ENCODE results near the gene KRT80. TPM values are rescaled to one million over a fixed set of nuclear protein-coding genes. Genes with fewer than 3 reads are reported as not detected.

Gene KRT80
- total RNA-seq, 5 donors from 2014 or later (not counting 1 experiment from before 2014, with no cell fraction given), result 0.09 to 0.12 TPM; not detected in 3

DNA sequence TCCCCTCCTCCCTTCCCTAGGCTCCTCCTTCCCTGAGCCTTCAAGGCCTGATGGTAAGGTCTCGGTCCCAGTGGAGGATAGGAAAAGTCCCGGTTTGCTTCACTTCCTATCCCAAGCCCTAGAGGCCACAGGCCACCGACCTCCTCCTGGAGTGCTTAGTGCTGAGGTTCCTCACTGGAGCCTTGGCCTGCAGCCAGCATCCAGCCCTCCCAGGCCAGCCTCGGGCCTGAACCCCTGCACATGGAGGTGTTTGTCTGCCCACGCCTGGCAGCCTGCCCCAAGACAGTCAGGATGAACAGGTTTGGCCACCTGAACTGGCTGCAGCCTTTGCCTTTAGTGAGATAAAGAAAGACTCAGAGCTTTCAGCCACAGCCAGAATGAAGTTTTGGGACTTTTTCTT is 25.4 kb upstream of the KRT80 start:
- peaks cover 0 to 7% (median 0%) of the 10 kb centered on the region in 3 donors for H3K4me1 Mint-ChIP-seq
- CTCF ChIA-PET, result no interaction called here
- Histone ChIP-seq H3K27ac (ENCODE audit: low read length) (no peak overlapping the region), H3K36me3 (ENCODE audit: control insufficient read depth in 2 of 2, extremely low read depth in 1 of 2, insufficient read depth in 1 of 2, low read length in 1 of 2) (no peaks in the 10 kb centered on the region), H3K27me3 (replicated peaks in 1 of 2; ENCODE audit: control insufficient read depth in 2 of 2, extremely low read depth in 1 of 2, insufficient read depth in 2 of 2, low read length in 1 of 2) (peaks cover 10 to 41% of the 10 kb centered on the region in 2 experiments), H3K9me3 (no peaks in the 10 kb centered on the region), H3K4me3 (ENCODE audit: control insufficient read depth in 1 of 2, extremely low read depth in 1 of 2, low read length in 1 of 2) (no peak overlapping the region), H3K4me1 (ENCODE audit: control insufficient read depth in 1 of 2, extremely low read depth in 1 of 2, insufficient read depth in 2 of 2, low read length in 2 of 2) (no peaks in the 10 kb centered on the region)
- 40% methylated on average over 2 of the region's 5 CpGs for WGBS (ENCODE audit: insufficient coverage)
- no peaks in the 10 kb centered on the region for H3K36me3 Mint-ChIP-seq
- H3K27me3 Mint-ChIP-seq, result peaks cover 29 to 38% of the 10 kb centered on the region in 2 donors
- H3K9me3 Mint-ChIP-seq, result no peaks in the 10 kb centered on the region
- DNase-seq (no peak), ATAC-seq (replicated peaks in 1 of 4) (no peak)
- no peak overlapping the region for H3K27ac Mint-ChIP-seq
- no peak overlapping the region for H3K4me3 Mint-ChIP-seq
- POLR2A ChIA-PET, result no interaction called here

DNA sequence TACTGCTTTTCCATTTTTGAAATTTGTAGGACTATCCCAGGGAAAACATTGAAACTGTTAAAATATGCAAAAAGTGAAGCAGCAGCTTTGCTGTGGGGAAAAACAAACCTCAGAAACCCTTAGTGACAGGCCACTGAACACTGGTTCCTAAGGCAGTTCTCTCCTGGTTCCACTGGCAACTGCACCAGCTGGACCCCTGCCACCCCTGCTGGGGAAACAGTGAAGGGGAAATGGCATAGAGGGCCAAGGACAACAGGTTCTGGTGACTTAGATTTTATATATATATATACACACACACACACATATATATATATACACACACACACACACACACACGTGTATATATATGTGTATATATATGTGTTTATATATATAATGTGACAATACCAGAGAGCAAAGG is 25.0 kb upstream of the KRT80 start:
- Mint-ChIP-seq H3K4me1 (peaks cover 0 to 7% (median 0%) of the 10 kb centered on the region in 3 donors), H3K27ac (no peak overlapping the region), H3K4me3 (no peak overlapping the region), H3K27me3 (peaks cover 29 to 38% of the 10 kb centered on the region in 2 donors), H3K9me3 (no peaks in the 10 kb centered on the region), H3K36me3 (no peaks in the 10 kb centered on the region)
- WGBS (ENCODE audit: insufficient coverage), result no CpG with 5 or more reads among the region's 1 CpG
- Histone ChIP-seq H3K9me3 (no peaks in the 10 kb centered on the region), H3K27ac (ENCODE audit: low read length) (no peak overlapping the region), H3K4me3 (ENCODE audit: control insufficient read depth in 1 of 2, extremely low read depth in 1 of 2, low read length in 1 of 2) (no peak overlapping the region), H3K4me1 (ENCODE audit: control insufficient read depth in 1 of 2, extremely low read depth in 1 of 2, insufficient read depth in 2 of 2, low read length in 2 of 2) (no peaks in the 10 kb centered on the region), H3K27me3 (replicated peaks in 1 of 2; ENCODE audit: control insufficient read depth in 2 of 2, extremely low read depth in 1 of 2, insufficient read depth in 2 of 2, low read length in 1 of 2) (peaks cover 8 to 37% of the 10 kb centered on the region in 2 experiments), H3K36me3 (ENCODE audit: control insufficient read depth in 2 of 2, extremely low read depth in 1 of 2, insufficient read depth in 1 of 2, low read length in 1 of 2) (no peaks in the 10 kb centered on the region)
- CTCF ChIA-PET, result no interaction called here
- DNase-seq, result no peak
- POLR2A ChIA-PET, result no interaction called here
- ATAC-seq (replicated peaks in 1 of 4), result no peak

DNA sequence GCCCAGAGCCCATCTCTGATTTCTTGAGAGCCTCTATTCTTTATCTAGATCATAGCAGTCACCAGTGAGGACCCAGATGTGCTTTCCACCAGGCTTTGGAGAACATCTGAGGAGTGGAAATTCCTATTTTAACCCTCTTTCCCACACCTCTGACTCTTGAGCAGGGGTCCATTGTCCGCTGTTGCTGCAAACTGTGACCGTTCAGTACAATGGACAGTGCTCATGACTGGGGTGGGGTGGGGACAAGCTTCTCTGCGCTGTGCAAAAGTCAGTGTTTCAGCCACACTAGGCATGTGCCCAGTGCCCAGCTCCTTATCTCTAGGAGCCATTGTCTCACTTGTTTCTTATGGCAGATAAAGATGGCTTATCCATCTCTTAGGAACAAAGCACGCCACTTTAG is 24.3 kb upstream of the KRT80 start:
- Histone ChIP-seq H3K27ac (ENCODE audit: low read length) (no peak overlapping the region), H3K27me3 (replicated peaks in 1 of 2; ENCODE audit: control insufficient read depth in 2 of 2, extremely low read depth in 1 of 2, insufficient read depth in 2 of 2, low read length in 1 of 2) (peaks cover 2 to 39% of the 10 kb centered on the region in 2 experiments), H3K4me3 (ENCODE audit: control insufficient read depth in 1 of 2, extremely low read depth in 1 of 2, low read length in 1 of 2) (no peak overlapping the region), H3K36me3 (ENCODE audit: control insufficient read depth in 2 of 2, extremely low read depth in 1 of 2, insufficient read depth in 1 of 2, low read length in 1 of 2) (no peaks in the 10 kb centered on the region), H3K9me3 (no peaks in the 10 kb centered on the region), H3K4me1 (ENCODE audit: control insufficient read depth in 1 of 2, extremely low read depth in 1 of 2, insufficient read depth in 2 of 2, low read length in 2 of 2) (no peaks in the 10 kb centered on the region)
- POLR2A ChIA-PET, result no interaction called here
- 83% methylated on average over 3 of the region's 4 CpGs for WGBS (ENCODE audit: insufficient coverage)
- H3K27ac Mint-ChIP-seq, result no peak overlapping the region
- DNase-seq, result no peak
- no peak overlapping the region for H3K4me3 Mint-ChIP-seq
- no peaks in the 10 kb centered on the region for H3K9me3 Mint-ChIP-seq
- no peak for ATAC-seq (replicated peaks in 1 of 4)
- no peaks in the 10 kb centered on the region for H3K36me3 Mint-ChIP-seq
- H3K27me3 Mint-ChIP-seq, result peaks cover 25 to 35% of the 10 kb centered on the region in 2 donors
- H3K4me1 Mint-ChIP-seq, result peaks cover 0 to 7% (median 0%) of the 10 kb centered on the region in 3 donors
- CTCF ChIA-PET, result no interaction called here

DNA sequence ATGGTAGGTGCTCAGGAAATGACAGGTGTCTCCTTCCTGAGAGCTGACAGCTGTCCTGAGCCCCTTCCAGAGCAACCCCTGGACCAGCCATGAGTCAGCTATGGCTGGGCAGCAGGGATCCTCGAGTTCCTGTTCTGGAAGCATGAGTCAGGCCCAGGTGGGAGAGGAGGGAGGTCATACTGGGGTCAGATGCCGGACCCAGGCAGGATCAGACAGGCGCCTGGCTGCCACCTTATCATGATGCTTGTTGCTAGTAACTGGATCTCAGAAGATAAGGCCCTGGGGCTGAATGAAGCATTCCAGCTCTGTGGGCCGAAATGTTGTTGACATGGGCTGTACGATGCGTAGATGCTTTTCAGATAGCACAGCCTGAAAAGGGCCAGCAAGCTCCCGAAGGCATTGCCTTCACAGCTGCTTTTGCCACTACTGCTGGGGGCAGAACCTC is 23.8 kb upstream of the KRT80 start:
- H3K9me3 Mint-ChIP-seq, result no peaks in the 10 kb centered on the region
- H3K4me1 ChIP-seq (ENCODE audit: control insufficient read depth in 1 of 2, extremely low read depth in 1 of 2, insufficient read depth in 2 of 2, low read length in 2 of 2), result no peaks in the 10 kb centered on the region
- no peak overlapping the region for H3K4me3 Mint-ChIP-seq
- CTCF ChIA-PET, result no interaction called here
- H3K9me3 ChIP-seq, result no peaks in the 10 kb centered on the region
- H3K4me3 ChIP-seq (ENCODE audit: control insufficient read depth in 1 of 2, extremely low read depth in 1 of 2, low read length in 1 of 2), result no peak overlapping the region
- H3K36me3 Mint-ChIP-seq, result no peaks in the 10 kb centered on the region
- DNase-seq (no peak), ATAC-seq (replicated peaks in 1 of 4) (no peak)
- H3K27ac Mint-ChIP-seq, result no peak overlapping the region
- POLR2A ChIA-PET, result no interaction called here
- peaks cover 0 to 43% of the 10 kb centered on the region in 2 experiments for H3K27me3 ChIP-seq (replicated peaks in 1 of 2; ENCODE audit: control insufficient read depth in 2 of 2, extremely low read depth in 1 of 2, insufficient read depth in 2 of 2, low read length in 1 of 2)
- 77% methylated on average over 7 of the region's 7 CpGs for WGBS (ENCODE audit: insufficient coverage)
- peaks cover 23 to 30% of the 10 kb centered on the region in 2 donors for H3K27me3 Mint-ChIP-seq
- no peak overlapping the region for H3K27ac ChIP-seq (ENCODE audit: low read length)
- peaks cover 0 to 7% (median 0%) of the 10 kb centered on the region in 3 donors for H3K4me1 Mint-ChIP-seq
- no peaks in the 10 kb centered on the region for H3K36me3 ChIP-seq (ENCODE audit: control insufficient read depth in 2 of 2, extremely low read depth in 1 of 2, insufficient read depth in 1 of 2, low read length in 1 of 2)

DNA sequence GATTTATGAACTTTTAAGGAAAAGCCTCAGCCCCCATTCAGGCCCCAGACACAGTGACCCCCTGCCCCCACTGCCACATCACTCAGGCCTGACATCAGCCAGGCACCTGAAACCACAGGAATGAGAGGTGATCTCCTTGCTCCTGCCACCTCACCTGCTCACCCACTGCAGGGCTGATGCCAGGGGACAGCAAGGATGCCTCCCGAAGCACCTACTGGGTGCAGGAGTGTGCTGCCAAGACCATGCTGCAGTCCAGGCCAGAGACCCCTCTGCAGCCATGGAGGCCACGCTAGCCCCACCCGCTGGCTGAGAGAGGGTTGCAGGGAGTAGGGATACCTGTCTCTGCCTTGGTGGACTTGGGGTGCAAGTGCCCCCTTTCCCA is 22.6 kb upstream of the KRT80 start:
- Mint-ChIP-seq H3K4me3 (no peak overlapping the region), H3K27ac (no peak overlapping the region), H3K36me3 (no peaks in the 10 kb centered on the region), H3K9me3 (no peaks in the 10 kb centered on the region), H3K4me1 (peaks cover 0 to 7% (median 0%) of the 10 kb centered on the region in 3 donors), H3K27me3 (peaks cover 23 to 24% of the 10 kb centered on the region in 2 donors)
- H3K9me3 ChIP-seq, result no peaks in the 10 kb centered on the region
- no peaks in the 10 kb centered on the region for H3K4me1 ChIP-seq (ENCODE audit: control insufficient read depth in 1 of 2, extremely low read depth in 1 of 2, insufficient read depth in 2 of 2, low read length in 2 of 2)
- H3K4me3 ChIP-seq (ENCODE audit: control insufficient read depth in 1 of 2, extremely low read depth in 1 of 2, low read length in 1 of 2), result no peak overlapping the region
- H3K36me3 ChIP-seq (ENCODE audit: control insufficient read depth in 2 of 2, extremely low read depth in 1 of 2, insufficient read depth in 1 of 2, low read length in 1 of 2), result no peaks in the 10 kb centered on the region
- ATAC-seq (replicated peaks in 1 of 4), result no peak
- POLR2A ChIA-PET, result no interaction called here
- H3K27me3 ChIP-seq (replicated peaks in 1 of 2; ENCODE audit: control insufficient read depth in 2 of 2, extremely low read depth in 1 of 2, insufficient read depth in 2 of 2, low read length in 1 of 2), result peaks cover 0 to 35% of the 10 kb centered on the region in 2 experiments
- WGBS (ENCODE audit: insufficient coverage), result 60% methylated on average over 3 of the region's 3 CpGs
- H3K27ac ChIP-seq (ENCODE audit: low read length), result no peak overlapping the region
- DNase-seq, result no peak
- CTCF ChIA-PET, result interaction anchor here in 1 of 2 donors (0.6 kb wide), 1 partner anchor 308 kb away, joined by 3 read pairs; no protein-coding TSS in a partner anchor

DNA sequence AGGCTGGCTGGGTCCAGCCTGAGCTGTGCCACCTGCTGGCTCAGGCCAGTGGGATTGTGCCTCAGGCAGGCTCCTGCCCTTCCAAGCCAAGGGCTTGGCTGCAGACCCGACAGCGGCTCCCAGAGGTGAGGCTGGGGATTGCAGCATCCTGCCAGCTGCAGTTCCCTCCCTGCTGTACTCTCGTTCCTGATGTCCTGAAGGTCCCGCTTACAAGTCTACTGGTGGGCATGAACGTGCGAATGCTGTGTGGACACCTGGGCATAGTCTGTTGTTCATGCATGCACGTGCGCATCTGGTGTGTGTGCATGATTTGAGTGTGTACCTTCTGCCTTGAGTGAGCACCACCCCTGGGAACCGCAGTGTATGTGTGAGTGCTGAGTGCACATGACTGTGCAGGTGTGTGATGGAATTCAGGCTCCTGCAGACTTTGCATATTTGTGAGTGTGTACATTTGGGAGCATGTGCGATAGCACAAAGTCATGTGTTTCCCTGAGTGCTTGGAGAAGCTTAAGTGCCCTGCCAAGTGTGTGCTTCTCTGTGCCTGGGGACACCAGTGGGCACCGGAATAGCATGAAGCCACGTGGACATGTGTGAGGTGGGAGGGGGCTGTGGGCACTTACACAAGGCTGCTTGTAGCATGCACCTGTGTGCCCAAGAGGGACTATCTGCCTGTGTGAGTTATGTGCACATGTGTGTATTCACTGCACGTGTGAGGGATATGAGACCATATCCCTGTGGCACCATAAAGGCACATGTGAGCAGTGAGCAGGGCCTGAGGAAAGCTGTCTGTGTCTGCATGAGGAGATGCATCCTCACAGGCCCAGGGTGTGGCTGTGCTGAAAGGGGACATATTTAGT is 22.0 kb upstream of the KRT80 start:
- peaks cover 0 to 36% of the 10 kb centered on the region in 2 experiments for H3K27me3 ChIP-seq (replicated peaks in 1 of 2; ENCODE audit: control insufficient read depth in 2 of 2, extremely low read depth in 1 of 2, insufficient read depth in 2 of 2, low read length in 1 of 2)
- H3K9me3 ChIP-seq, result no peaks in the 10 kb centered on the region
- peaks cover 0 to 7% (median 0%) of the 10 kb centered on the region in 3 donors for H3K4me1 Mint-ChIP-seq
- H3K27ac Mint-ChIP-seq, result peak overlapping the region in 1 of 2 donors; percentile 13
- 26% methylated on average over 12 of the region's 13 CpGs for WGBS (ENCODE audit: insufficient coverage)
- H3K27me3 Mint-ChIP-seq, result peaks cover 23 to 29% of the 10 kb centered on the region in 2 donors
- no peaks in the 10 kb centered on the region for H3K36me3 Mint-ChIP-seq
- peak in 26 of 35 experiments; percentile 7 to 57 (median 34) for DNase-seq
- ATAC-seq (replicated peaks in 1 of 4), result peak; percentile 38 to 60 (median 55)
- no peak overlapping the region for H3K4me3 Mint-ChIP-seq
- no peak overlapping the region for H3K4me3 ChIP-seq (ENCODE audit: control insufficient read depth in 1 of 2, extremely low read depth in 1 of 2, low read length in 1 of 2)
- no peaks in the 10 kb centered on the region for H3K4me1 ChIP-seq (ENCODE audit: control insufficient read depth in 1 of 2, extremely low read depth in 1 of 2, insufficient read depth in 2 of 2, low read length in 2 of 2)
- POLR2A ChIA-PET, result no interaction called here
- CTCF ChIA-PET, result interaction anchor here in 1 of 2 donors (0.6 kb wide), 1 partner anchor 308 kb away, joined by 3 read pairs; no protein-coding TSS in a partner anchor
- H3K9me3 Mint-ChIP-seq, result no peaks in the 10 kb centered on the region
- no peaks in the 10 kb centered on the region for H3K36me3 ChIP-seq (ENCODE audit: control insufficient read depth in 2 of 2, extremely low read depth in 1 of 2, insufficient read depth in 1 of 2, low read length in 1 of 2)
- H3K27ac ChIP-seq (ENCODE audit: low read length), result no peak overlapping the region

Data from T-cell (primary cell).